GM03348 (cell line): ENCODE results near the gene URB2.
"Not testable (repeated sequence)": the region's sequence is repeated elsewhere in the genome, so short reads cannot be mapped to it uniquely, and the experiment has no call there.

Experiments
- DNase-seq: peaks from one replicate; pipeline ENCODE4 v3.0.0; 2012; ENCODE audit warnings: low spot score

URB2 gene

DNA sequence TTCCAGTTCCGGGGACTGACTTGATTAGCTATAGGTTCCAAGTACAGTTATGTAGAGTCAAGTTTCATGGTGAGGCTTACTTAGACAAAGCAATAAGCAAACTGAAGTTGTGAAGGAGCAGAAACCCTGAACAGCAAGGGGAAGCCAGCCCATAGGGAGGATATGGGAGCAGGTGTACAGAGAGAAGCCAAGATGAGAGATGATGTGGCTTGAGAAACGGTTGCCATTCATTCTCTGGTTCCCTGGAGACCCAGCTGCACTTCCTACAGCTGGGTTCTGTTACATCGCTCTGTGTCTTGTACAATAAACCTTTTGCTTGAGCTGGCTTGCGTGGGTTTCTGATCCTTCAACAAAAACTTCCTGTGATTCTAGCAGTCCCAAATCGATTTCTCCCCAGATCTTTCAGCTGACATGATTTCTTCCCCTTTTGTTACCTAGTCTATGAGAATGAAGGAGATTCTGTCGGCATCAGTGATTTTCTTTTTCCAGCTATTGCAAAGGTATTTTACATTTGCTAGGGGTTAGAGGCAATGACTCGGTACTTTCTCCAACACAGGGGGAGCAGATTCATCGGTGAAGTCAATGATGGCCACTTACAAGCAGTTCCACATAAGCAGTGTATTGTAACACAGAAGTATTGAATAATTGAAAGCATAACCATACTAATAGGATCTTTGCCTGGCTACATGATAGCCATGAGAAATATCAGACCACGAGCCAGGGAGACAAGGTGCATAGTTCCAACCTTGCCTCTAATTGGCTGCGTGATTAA, 67.3 kb downstream of the URB2 start:
- no peak for DNase-seq

DNA sequence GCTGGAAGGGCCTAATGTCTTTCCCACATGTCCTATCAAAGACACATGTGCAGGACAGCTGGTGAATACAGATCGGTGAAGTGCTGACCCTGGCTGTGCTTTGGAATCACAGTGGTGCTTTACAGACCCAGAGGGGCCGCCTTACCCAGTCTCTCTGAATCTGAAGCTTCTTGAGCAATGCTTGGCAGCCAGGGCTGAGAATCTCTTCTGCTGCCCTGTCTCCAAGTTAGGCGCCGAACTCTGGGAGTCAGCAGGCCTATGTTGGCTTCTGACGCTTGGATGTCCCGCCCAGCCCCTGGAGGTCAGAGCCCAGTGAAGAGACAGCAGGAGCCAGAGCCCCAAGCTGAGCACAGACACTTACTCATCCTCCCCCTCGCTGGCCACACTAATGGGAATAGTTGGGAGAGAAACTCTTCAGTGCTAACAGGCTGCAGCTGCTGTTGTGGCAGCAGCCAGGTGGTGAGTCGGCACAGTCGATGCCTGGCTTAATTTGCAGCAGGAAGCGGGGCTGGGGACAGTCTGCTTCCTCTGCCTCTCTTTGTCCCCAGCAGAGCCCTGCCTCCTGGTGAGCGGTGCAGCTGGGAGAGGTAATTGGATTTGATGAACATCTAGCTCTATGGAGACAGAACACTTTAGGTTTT, 68.1 kb downstream of the URB2 start:
- peak; percentile 68 for DNase-seq

DNA sequence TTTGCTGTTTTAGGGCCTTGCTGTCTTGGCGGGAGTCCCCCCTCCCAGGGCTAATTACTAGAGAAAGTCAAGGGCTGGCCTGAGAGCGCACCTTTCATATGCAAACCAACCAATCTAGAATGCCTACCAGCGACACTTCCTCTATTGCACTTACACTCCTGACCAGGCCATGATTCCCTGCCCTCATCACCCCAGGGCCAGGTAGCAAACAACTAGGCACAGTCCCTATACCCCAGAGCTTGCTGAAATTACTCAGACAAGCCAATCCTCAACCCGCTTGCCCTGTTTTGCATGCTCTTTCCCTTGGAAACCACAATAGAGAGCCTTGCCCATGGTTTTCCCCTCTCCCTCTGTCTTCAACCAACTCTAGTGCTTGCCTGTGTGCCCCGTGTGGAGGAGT, 70.3 kb downstream of the URB2 start:
- no peak for DNase-seq

DNA sequence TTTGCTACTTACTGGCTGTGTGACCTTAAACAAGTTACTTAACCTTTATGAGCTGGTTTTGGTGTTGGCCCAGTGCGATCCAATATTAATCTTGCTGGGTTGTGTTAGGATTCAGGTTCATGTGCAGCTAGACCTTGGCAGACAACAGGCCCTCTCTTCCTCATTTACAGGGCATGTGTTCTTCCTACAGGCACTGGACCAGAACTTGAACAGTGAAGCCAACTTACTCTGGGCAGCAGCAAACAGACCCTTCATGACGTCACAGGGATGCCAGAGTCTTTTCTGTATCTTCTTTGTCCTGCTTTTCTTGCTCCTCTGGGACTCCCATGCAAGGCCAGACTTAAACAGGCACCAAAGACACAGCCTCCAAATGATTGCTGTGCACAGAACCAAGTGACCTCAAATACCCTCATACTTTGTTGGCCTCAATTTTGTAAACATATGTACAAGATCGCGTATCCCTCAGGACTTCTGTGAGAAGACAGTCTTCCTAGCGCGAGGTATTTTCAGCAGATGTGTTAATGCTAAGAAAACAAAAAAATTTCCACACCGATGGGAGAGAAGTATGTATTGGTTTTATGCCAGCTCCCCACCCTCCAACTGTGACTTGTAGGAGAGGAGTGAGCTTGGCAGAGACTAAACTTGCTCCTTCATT, 73.7 kb downstream of the URB2 start:
- DNase-seq, result no peak

DNA sequence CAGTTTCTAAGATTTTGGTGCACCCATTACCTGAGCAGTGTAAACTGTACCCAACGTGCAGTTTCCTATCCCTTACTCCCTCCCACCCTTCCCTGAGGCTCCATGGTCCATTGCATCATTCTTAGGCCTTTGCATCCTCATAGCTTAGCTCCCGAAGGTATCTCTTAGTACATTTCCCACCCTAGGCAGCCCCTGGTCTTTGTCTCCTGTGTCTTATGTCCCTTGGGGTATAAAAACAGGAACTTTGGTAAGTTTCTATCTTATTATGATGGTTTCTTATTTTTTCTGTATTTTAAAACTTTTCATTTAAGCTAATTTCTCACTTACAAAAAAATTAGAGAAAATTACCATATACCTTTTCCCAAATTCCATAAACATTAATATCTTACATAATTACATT, 78.1 kb downstream of the URB2 start:
- DNase-seq, result no peak

DNA sequence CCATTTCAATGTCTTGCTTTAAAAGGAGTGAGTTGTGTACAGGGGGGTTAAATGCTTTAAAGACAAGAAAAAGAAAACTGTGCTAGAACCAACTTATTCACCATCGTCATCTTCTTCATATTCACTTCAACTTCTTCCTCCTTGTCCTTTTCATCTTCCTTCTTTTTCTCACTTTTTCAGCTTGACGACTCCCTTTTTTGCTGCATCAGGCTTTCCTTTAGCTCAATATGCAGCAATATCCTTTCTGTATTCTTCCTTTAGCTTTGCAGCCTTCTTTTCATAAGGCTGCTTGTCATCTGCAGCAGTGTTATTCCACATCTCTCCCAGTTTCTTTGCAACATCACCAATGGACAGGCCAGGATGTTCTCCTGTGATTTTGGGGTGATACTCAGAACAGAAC, 79.1 kb downstream of the URB2 start:
- DNase-seq, result not testable (repeated sequence)

- not testable (repeated sequence) for DNase-seq
These were observed 81.1 kb downstream of the URB2 start for GRCh38 chr1:229707127-229707526.

DNA sequence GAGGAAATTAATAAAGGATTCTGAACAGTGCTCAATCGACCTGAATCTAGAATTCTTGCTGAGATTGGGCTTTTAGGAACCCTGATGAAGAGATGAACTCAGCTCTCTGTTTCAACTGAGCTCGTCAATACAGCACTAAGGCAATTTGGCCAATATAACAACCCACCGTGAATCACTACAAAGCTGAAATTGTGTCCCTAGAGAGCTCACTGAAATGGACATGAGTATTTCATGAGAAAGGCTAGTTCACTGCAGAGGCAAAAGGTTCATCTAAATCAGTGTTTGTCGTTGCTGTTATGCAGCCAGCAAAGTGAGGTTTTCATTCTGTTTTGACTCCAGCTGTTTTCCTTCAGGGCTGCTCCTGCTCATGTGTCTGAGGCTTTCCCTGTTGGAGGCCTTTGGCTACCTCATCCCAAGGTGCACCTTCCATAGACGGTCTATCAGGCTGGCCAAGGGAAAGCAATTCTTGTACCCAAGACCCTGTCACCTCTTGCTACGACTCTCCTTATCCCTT, 83.5 kb downstream of the URB2 start:
- DNase-seq, result no peak
